ENCODE data around the gene PRKD2.

DNA sequence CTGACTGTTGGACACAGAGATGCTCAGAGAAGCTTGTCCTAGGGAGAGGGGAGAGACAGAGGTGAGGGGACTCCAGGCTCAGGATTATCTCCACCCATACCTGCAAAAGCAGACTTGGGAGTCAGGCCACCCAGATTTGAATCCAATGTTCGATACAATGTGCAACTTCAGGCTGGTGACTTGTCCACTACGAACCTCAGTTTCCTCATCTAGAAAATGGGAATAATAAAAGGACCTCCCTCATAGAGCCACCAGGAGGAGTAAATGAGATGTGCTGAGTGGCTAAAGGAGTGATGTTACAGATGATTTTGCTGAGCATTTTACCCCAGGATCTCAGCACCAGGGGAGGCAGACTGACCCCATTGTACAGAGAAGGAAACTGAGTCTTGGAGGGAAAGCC lies 25.0 kb downstream of the PRKD2 start:
- TF ChIP-seq CREM (CRISPR knock-in tag; IDR thresholded peaks at IDR 0.05) (no peak), GTF2I (CRISPR knock-in tag; conservative IDR thresholded peaks at IDR 0.05) (no peak), MXD4 (CRISPR knock-in tag; IDR thresholded peaks at IDR 0.05; ENCODE audit: borderline replicate concordance) (no peak)
- TF ChIP-seq, protein P1, sequence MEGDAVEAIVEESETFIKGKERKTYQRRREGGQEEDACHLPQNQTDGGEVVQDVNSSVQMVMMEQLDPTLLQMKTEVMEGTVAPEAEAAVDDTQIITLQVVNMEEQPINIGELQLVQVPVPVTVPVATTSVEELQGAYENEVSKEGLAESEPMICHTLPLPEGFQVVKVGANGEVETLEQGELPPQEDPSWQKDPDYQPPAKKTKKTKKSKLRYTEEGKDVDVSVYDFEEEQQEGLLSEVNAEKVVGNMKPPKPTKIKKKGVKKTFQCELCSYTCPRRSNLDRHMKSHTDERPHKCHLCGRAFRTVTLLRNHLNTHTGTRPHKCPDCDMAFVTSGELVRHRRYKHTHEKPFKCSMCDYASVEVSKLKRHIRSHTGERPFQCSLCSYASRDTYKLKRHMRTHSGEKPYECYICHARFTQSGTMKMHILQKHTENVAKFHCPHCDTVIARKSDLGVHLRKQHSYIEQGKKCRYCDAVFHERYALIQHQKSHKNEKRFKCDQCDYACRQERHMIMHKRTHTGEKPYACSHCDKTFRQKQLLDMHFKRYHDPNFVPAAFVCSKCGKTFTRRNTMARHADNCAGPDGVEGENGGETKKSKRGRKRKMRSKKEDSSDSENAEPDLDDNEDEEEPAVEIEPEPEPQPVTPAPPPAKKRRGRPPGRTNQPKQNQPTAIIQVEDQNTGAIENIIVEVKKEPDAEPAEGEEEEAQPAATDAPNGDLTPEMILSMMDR (IDR thresholded peaks at IDR 0.05): no peak
- TF ChIP-seq, protein P2, sequence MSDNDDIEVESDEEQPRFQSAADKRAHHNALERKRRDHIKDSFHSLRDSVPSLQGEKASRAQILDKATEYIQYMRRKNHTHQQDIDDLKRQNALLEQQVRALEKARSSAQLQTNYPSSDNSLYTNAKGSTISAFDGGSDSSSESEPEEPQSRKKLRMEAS (CRISPR knock-in tag; IDR thresholded peaks at IDR 0.05): no peak
- TF ChIP-seq, protein P3, sequence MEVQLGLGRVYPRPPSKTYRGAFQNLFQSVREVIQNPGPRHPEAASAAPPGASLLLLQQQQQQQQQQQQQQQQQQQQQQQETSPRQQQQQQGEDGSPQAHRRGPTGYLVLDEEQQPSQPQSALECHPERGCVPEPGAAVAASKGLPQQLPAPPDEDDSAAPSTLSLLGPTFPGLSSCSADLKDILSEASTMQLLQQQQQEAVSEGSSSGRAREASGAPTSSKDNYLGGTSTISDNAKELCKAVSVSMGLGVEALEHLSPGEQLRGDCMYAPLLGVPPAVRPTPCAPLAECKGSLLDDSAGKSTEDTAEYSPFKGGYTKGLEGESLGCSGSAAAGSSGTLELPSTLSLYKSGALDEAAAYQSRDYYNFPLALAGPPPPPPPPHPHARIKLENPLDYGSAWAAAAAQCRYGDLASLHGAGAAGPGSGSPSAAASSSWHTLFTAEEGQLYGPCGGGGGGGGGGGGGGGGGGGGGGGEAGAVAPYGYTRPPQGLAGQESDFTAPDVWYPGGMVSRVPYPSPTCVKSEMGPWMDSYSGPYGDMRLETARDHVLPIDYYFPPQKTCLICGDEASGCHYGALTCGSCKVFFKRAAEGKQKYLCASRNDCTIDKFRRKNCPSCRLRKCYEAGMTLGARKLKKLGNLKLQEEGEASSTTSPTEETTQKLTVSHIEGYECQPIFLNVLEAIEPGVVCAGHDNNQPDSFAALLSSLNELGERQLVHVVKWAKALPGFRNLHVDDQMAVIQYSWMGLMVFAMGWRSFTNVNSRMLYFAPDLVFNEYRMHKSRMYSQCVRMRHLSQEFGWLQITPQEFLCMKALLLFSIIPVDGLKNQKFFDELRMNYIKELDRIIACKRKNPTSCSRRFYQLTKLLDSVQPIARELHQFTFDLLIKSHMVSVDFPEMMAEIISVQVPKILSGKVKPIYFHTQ (CRISPR knock-in tag; IDR thresholded peaks at IDR 0.05): no peak
- TF ChIP-seq, protein P4, sequence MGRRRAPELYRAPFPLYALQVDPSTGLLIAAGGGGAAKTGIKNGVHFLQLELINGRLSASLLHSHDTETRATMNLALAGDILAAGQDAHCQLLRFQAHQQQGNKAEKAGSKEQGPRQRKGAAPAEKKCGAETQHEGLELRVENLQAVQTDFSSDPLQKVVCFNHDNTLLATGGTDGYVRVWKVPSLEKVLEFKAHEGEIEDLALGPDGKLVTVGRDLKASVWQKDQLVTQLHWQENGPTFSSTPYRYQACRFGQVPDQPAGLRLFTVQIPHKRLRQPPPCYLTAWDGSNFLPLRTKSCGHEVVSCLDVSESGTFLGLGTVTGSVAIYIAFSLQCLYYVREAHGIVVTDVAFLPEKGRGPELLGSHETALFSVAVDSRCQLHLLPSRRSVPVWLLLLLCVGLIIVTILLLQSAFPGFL (CRISPR knock-in tag; IDR thresholded peaks at IDR 0.05; ENCODE audit: borderline replicate concordance): no peak
